Endothelial cell (in vitro differentiated cells): ENCODE results near the gene ZNF143. TPM values are rescaled to one million over a fixed set of nuclear protein-coding genes. Genes with fewer than 3 reads are reported as not detected.

Experiments used
- DNase-seq: peaks from one replicate; pipeline ENCODE4 v3.0.0; 2021; ENCODE audit warnings: low spot score
- H3K27ac Mint-ChIP-seq: one replicate; pipeline ENCODE4 v1.8.0; 2021; ENCODE audit warnings: mixed read lengths, inconsistent platforms; ENCODE audit not compliant: unreplicated experiment
- H3K27me3 Mint-ChIP-seq: one replicate; pipeline ENCODE4 v1.8.0; 2021; ENCODE audit warnings: mild to moderate bottlenecking, moderate library complexity, mixed read lengths, inconsistent platforms; ENCODE audit not compliant: unreplicated experiment
- H3K36me3 Mint-ChIP-seq: one replicate; pipeline ENCODE4 v1.8.0; 2021; ENCODE audit warnings: mild to moderate bottlenecking, low read depth, mixed read lengths, inconsistent platforms; ENCODE audit not compliant: unreplicated experiment
- H3K4me1 Mint-ChIP-seq: one replicate; pipeline ENCODE4 v1.8.0; 2021; ENCODE audit warnings: mild to moderate bottlenecking, mixed read lengths, inconsistent platforms; ENCODE audit not compliant: unreplicated experiment
- H3K4me3 Mint-ChIP-seq: one replicate; pipeline ENCODE4 v1.8.0; 2021; ENCODE audit warnings: mild to moderate bottlenecking, mixed read lengths, inconsistent platforms; ENCODE audit not compliant: unreplicated experiment
- H3K9me3 Mint-ChIP-seq: one replicate; pipeline ENCODE4 v1.8.0; 2021; ENCODE audit warnings: mixed read lengths, inconsistent platforms; ENCODE audit not compliant: unreplicated experiment
- CTCF ChIP-seq: fragments of 200-600 bp; sonication (generic); IDR thresholded peaks from one replicate; pipeline ENCODE4 v1.5.0; 2021; ENCODE audit warnings: antibody characterized with exemption; ENCODE audit not compliant: unreplicated experiment
- total RNA-seq: library from RNA; stranded (reverse); fragmentation: NEBNext Ultra II Directional; extraction: Animal tissue kit (Norgen Biotek cat#: 25700); gene quantifications from one replicate; pipeline ENCODE4 v1.2.1, GENCODE V29; 2021; ENCODE audit not compliant: unreplicated experiment

ZNF143 gene
- total RNA-seq, 1 donor from 2014 or later: 27.2 TPM

DNA sequence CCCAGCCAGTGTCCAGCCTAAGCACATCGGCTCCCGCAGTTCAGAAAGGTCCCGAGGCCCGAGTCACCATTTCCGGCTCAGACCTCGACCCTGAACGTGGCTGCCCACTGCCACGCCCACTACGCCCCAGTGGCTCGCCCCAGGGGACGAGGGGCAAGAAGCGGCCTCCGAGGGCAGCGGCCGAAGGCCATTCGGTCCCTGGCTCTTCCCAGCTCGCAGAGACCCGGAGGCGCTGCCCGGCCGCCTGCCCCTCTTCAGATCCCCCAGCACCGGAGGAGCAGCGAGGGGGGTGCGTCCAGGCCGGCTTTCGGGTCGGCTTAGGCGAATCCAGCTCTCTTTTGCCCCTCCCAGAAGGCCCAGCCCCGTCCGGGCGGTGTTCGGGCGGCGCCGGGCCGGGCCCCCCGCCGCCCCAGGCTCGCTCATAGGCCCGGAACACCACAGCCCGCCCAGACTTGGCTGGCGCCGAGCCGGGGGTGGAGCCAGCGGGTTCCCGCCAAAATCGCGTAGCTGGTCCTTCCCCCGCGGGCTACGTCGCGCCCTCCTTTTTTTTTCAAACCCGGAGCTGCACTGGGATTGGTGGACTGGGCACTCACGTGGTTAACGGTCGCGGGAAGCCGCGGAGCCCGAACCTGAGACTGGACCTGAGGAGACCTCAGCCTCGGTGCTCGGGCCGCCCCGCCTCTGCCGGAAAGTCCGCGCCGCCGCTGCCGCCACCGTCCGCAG is 112.4 kb downstream of the ZNF143 start, which contains the start of gene WEE1:
WEE1 (plus strand) TSS at position 619 of the 723 bp plus-strand sequence. CDS start 264 bp downstream, outside the sequence.
- DNase-seq: peak; percentile 98
- H3K27ac Mint-ChIP-seq: peak within 1 kb of the TSS; percentile 86

GRCh38 chr11:9573775-9574621 is 113.2 kb downstream of the ZNF143 start:
- Mint-ChIP-seq H3K27me3 (peaks cover 14% of the 10 kb centered on the region), H3K27ac (peak overlapping the region; percentile 86), H3K36me3 (peaks cover 9% of the 10 kb centered on the region), H3K4me3 (peak overlapping the region; percentile 97), H3K4me1 (peaks cover 28% of the 10 kb centered on the region), H3K9me3 (no peaks in the 10 kb centered on the region)
- DNase-seq: peak; percentile 49
- no peak for TF ChIP-seq CTCF

More for the DNA sequence above, 112.4 kb downstream of the ZNF143 start, which contains the start of gene WEE1:
- peak within 1 kb of the TSS; percentile 97 for H3K4me3 Mint-ChIP-seq
- peaks cover 9% of the 10 kb centered on the region for H3K36me3 Mint-ChIP-seq
- peaks cover 14% of the 10 kb centered on the region for H3K27me3 Mint-ChIP-seq
- peaks cover 33% of the 10 kb centered on the region for H3K4me1 Mint-ChIP-seq
- H3K9me3 Mint-ChIP-seq: no peaks in the 10 kb centered on the region
- TF ChIP-seq CTCF: no peak

- Mint-ChIP-seq H3K4me3 (peak overlapping the region; percentile 97), H3K27ac (peak overlapping the region; percentile 86), H3K4me1 (peaks cover 22% of the 10 kb centered on the region), H3K36me3 (peaks cover 9% of the 10 kb centered on the region), H3K9me3 (no peaks in the 10 kb centered on the region), H3K27me3 (peaks cover 14% of the 10 kb centered on the region)
- peak; percentile 42 for DNase-seq
- no peak for TF ChIP-seq CTCF
Measured at GRCh38 chr11:9574622-9575259, 113.9 kb downstream of the ZNF143 start.

- peak; percentile 35 for DNase-seq
- Mint-ChIP-seq H3K4me3 (peak overlapping the region; percentile 97), H3K27me3 (peaks cover 14% of the 10 kb centered on the region), H3K4me1 (peaks cover 19% of the 10 kb centered on the region), H3K36me3 (peaks cover 9% of the 10 kb centered on the region), H3K9me3 (no peaks in the 10 kb centered on the region), H3K27ac (peak overlapping the region; percentile 86)
- TF ChIP-seq CTCF: no peak
Measured at GRCh38 chr11:9575260-9576240, 114.7 kb downstream of the ZNF143 start.
